ENCODE data around the gene H2AZ2.
"Not testable (repeated sequence)": the region's sequence is repeated elsewhere in the genome, so short reads cannot be mapped to it uniquely, and the experiment has no call there.

Gene H2AZ2

GRCh38 chr7:44787762-44788161 lies 60.1 kb downstream of the H2AZ2 start:
- no peak for DNase-seq

GRCh38 chr7:44787041-44787440 lies 60.8 kb downstream of the H2AZ2 start:
- no peak for DNase-seq

- DNase-seq: not testable (repeated sequence)
These were observed 62.7 kb downstream of the H2AZ2 start for GRCh38 chr7:44785218-44785617.

- DNase-seq: no peak
These were observed 63.5 kb downstream of the H2AZ2 start for GRCh38 chr7:44784364-44784763.

GRCh38 chr7:44783407-44783806 lies 64.5 kb downstream of the H2AZ2 start:
- no peak for DNase-seq

- no peak for DNase-seq
These were observed 65.4 kb downstream of the H2AZ2 start for GRCh38 chr7:44782460-44782859.
